Measurements from ENCODE around the gene OXA1L.
"Not testable (repeated sequence)": the region's sequence is repeated elsewhere in the genome, so short reads cannot be mapped to it uniquely, and the experiment has no call there.

Gene OXA1L

GRCh38 chr14:22768947-22769346, 2.5 kb downstream of the OXA1L start:
- no peak for DNase-seq (ENCODE audit: low read depth in 1 of 2, low spot score in 1 of 2)

DNA sequence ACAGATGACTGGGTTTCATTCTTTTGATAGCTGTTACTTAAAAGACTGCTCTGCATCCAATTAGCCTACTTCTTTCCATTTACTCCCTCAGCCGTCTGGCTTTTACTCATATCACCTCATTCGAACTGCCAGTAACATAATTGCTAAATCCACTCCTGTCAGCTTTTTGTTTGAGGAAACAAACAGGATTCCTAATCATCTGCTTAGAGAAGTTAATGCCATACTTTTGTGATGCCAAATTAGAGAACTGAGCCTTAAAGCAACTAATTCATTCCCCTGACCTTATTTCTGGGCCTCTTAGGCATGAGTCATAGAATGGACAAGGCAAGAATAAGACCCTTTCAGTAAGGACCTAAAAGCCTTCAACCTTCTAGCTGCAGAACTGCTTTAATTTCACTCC, 2.9 kb downstream of the OXA1L start:
- DNase-seq (ENCODE audit: low read depth in 1 of 2, low spot score in 1 of 2), result no peak

GRCh38 chr14:22770481-22771187, 4.1 kb downstream of the OXA1L start:
- DNase-seq (ENCODE audit: low read depth in 1 of 2, low spot score in 1 of 2), result no peak

DNA sequence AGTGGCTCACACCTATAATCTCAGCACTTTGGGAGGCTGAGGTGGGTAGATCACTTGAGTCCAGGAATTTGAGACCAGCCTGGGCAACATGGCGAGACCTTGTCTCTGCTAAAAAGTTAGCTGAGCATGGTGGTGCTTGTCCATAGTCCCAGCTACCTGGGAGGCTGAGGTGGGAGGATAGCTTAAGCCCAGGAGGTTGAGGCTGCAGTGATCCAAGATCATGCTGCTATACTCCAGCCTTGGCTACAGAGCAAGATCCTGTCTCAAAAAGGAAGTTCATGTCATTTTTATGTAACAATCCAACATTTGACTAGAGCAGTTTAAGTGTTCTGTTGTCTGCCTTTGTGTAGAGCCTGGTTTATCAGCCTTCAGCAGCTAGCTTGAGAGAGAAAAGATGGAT, 6.2 kb downstream of the OXA1L start:
- DNase-seq (ENCODE audit: low read depth in 1 of 2, low spot score in 1 of 2), result no peak

- DNase-seq (ENCODE audit: low read depth in 1 of 2, low spot score in 1 of 2), result no peak
Measured at GRCh38 chr14:22773162-22774010, 6.9 kb downstream of the OXA1L start.

- DNase-seq (ENCODE audit: low read depth in 1 of 2, low spot score in 1 of 2), result no peak
Measured at GRCh38 chr14:22774011-22774706, 7.7 kb downstream of the OXA1L start.

DNA sequence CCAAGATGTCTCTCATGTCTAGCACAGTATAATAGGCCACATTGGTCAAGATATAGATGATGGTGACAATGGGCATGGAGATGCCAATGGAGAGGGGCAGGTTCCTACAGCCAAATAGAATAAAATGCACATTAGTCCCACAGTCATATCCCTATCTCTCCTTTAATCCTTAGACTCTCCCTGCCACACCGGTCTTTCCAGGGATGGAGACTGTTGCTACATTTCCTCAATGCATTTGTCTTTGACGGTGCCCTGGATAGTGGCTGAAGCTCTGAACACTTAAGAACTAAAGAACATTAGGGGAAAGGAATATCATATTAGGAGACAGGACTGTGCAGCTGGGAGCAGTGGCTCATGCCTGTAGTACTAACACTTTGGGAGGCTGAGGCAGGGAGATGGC, 9.7 kb downstream of the OXA1L start:
- no peak for DNase-seq (ENCODE audit: low read depth in 1 of 2, low spot score in 1 of 2)

- not testable (repeated sequence) for DNase-seq (ENCODE audit: low read depth in 1 of 2, low spot score in 1 of 2)
Measured at GRCh38 chr14:22776849-22777248, 10.4 kb downstream of the OXA1L start.

DNA sequence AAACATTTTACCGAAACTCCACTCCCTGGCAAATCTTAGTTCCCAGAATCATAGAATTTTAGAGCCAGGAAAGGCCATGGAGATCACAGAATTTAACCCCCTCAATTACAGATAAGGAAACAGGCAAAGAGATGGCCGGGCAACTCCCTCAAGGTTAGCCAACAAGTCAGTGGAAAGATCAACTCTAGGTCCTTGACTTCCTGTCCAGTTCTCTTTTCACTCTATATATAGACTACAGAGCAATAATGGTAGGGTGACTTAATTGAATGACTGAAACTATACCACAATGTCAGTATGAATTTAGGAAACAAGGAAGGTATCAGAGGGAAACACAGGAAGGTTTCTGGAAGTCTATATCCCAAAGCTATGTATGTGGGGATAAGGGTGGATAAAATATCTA, 11.6 kb downstream of the OXA1L start:
- DNase-seq (ENCODE audit: low read depth in 1 of 2, low spot score in 1 of 2), result no peak

DNA sequence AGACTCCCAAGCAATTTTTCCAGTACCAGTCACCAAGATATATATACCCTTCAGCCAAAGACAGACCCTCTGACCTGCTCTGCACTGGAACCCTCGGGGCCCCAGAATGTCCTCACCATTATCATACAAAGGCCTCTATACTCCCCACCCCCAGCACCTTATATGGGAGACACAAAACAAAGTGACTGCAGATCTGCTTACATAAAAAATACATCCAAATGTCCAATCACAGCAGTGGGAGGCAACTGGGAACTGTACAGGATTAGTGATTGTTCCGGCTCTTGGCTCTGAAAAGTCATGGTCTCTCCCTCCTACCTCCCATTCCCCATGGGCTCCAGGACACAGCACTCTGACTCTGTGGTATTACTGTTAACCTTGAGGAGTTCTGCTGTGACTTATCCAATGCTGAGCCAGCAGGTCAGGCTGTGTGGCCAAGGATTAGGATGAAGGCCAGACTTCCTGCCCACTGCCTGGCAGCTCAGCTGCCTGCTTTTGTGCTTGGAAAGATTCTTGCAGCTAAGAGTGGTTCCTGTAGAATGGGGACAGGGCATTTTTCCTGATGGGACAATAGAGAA, 13.7 kb downstream of the OXA1L start:
- DNase-seq (ENCODE audit: low read depth in 1 of 2, low spot score in 1 of 2), result no peak

- DNase-seq (ENCODE audit: low read depth in 1 of 2, low spot score in 1 of 2), result no peak
Measured at GRCh38 chr14:22780941-22781300, 14.4 kb downstream of the OXA1L start.

- no peak for DNase-seq (ENCODE audit: low read depth in 1 of 2, low spot score in 1 of 2)
Measured at GRCh38 chr14:22781301-22781991, 15.0 kb downstream of the OXA1L start.

DNA sequence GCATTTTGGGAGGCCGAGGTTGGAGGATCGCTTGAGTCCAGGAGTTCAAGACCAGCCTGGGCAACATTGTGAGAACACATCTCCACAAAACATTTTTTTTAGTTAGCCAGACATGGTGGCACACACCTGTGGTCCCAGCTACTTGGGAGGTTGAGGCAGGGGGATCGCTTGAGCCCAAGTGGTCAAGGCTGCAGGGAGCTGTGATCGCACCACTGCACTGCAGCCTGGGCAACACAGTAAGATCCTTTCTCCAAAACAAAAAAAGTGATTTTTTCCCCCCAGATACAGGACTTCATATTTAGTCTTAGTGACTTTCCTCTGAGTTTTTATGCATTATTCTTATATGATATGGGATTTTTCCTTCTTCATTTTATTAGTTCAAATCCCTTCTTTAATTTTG, 20.2 kb downstream of the OXA1L start:
- DNase-seq (ENCODE audit: low read depth in 1 of 2, low spot score in 1 of 2), result no peak

DNA sequence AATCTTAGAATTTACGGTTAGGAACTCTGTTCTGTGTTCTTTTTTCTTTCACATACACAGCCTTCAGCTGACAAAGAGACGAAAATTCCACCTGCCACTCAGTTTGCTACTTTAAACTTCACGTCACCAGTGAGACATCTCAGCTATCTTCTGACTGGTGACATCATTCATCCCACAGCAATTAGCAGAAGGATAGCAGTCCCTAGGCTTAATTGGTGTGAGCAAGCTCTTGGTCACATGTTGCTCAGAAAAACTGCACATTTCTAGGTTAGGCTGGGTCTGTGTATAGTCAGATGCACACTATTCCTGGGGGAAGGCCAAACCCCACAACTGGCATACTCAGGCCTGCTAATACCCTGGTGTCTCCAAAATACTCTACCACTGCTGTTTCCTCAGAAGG, 24.8 kb downstream of the OXA1L start:
- DNase-seq (ENCODE audit: low read depth in 1 of 2, low spot score in 1 of 2), result no peak

GRCh38 chr14:22792158-22792557, 25.7 kb downstream of the OXA1L start:
- DNase-seq (ENCODE audit: low read depth in 1 of 2, low spot score in 1 of 2), result no peak

- not testable (repeated sequence) for DNase-seq (ENCODE audit: low read depth in 1 of 2, low spot score in 1 of 2)
Measured at GRCh38 chr14:22793550-22793949, 27.1 kb downstream of the OXA1L start.

DNA sequence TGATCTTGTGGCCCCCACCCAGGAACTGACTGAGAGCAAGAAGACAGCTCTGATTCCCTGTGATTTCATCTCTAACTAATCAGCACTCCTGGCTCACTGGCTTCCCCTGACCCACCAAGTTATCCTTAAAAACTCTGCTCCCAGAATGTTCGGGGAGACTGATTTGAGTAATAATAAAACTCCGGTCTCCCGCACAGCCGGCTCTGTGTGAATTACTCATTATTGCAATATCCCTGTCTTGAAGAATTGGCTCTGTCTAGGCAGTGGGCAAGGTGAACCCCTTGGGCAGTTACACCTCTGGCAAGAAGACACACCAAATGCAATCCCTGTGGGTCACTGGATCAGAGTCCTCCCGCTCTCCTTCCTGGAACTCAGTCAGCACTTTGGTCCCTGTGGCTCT, 27.5 kb downstream of the OXA1L start:
- no peak for DNase-seq (ENCODE audit: low read depth in 1 of 2, low spot score in 1 of 2)

- DNase-seq (ENCODE audit: low read depth in 1 of 2, low spot score in 1 of 2), result no peak
Measured at GRCh38 chr14:22794551-22794951, 28.1 kb downstream of the OXA1L start.

- no peak for DNase-seq (ENCODE audit: low read depth in 1 of 2, low spot score in 1 of 2)
Measured at GRCh38 chr14:22796087-22796707, 29.7 kb downstream of the OXA1L start.

- DNase-seq (ENCODE audit: low read depth in 1 of 2, low spot score in 1 of 2), result no peak
Measured at GRCh38 chr14:22797017-22797917, 30.8 kb downstream of the OXA1L start.

All from activated CD4-positive, alpha-beta T cell treated with anti-CD3 and anti-CD28 coated beads, Interleukin-2, amount 50 U/mL, for 24 hours (primary cell).